Parathyroid adenoma (tissue), 2 donors: ENCODE measurements around the gene BSCL2.
"Not testable (repeated sequence)": the region's sequence is repeated elsewhere in the genome, so short reads cannot be mapped to it uniquely, and the experiment has no call there.

ENCODE experiments used
- H2AFZ ChIP-seq: fragments of 300-600 bp; sonication (generic); one replicate; pipeline ENCODE4 v1.7.0; 2017; ENCODE audit warnings: antibody characterized with exemption, mild to moderate bottlenecking
- H3K27ac ChIP-seq: fragments of 300-600 bp; sonication (generic); one replicate; pipeline ENCODE4 v1.7.0; 2017
- H3K27me3 ChIP-seq: fragments of 300-600 bp; sonication (generic); one replicate; pipeline ENCODE4 v1.7.0; 2017; ENCODE audit warnings: low read length; ENCODE audit not compliant: control insufficient read depth, insufficient read depth
- H3K36me3 ChIP-seq: fragments of 300-600 bp; sonication (generic); one replicate; pipeline ENCODE4 v1.7.0; 2017; ENCODE audit warnings: low read length; ENCODE audit not compliant: control insufficient read depth, insufficient read depth
- H3K4me1 ChIP-seq: fragments of 300-600 bp; sonication (generic); one replicate; pipeline ENCODE4 v1.7.0; 2017; ENCODE audit warnings: control low read depth
- H3K4me2 ChIP-seq: fragments of 300-600 bp; sonication (generic); one replicate; pipeline ENCODE4 v1.7.0; 2017; ENCODE audit warnings: low read length
- H3K4me3 ChIP-seq: fragments of 300-600 bp; sonication (generic); one replicate; pipeline ENCODE4 v1.7.0; 2017; ENCODE audit warnings: low read depth, low read length
- H3K79me2 ChIP-seq: fragments of 300-600 bp; sonication (generic); one replicate; pipeline ENCODE4 v1.7.0; 2017; ENCODE audit warnings: control low read depth
- H3K9ac ChIP-seq: fragments of 300-600 bp; sonication (generic); one replicate; pipeline ENCODE4 v1.7.0; 2017; ENCODE audit warnings: mild to moderate bottlenecking
- H3K9me3 ChIP-seq: fragments of 300-600 bp; sonication (generic); one replicate; pipeline ENCODE4 v1.7.0; 2017; ENCODE audit warnings: low read length; ENCODE audit not compliant: control insufficient read depth
- TF ChIP-seq, protein P1 (sequence below): fragments of 300-600 bp; sonication (generic); IDR thresholded peaks from one replicate; pipeline ENCODE4 v1.7.0; 2017; ENCODE audit warnings: antibody characterized with exemption, mild to moderate bottlenecking
- donor health status: primary hyperparathyroidism.

BSCL2 gene

DNA sequence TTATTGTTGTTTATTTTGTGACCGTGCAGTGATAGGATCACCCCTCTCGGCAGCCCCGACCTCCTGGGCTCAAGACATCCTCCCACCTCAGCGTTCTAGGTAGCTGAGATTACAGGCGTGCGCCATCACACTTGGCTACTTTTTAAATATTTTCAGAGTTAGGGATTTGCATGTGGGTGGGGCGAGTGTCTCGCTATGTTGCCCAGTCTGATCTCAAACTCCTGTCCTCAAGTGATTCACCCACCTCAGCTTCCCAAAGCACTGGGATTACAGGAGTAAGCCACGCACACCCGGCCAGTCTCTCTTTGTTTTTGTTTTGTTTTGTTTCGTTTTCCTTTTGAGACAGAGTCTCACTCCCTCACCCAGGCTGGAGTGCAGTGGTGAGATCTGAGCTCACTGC is 52.9 kb downstream of the BSCL2 start:
- no peaks in the 10 kb centered on the region for H3K27me3 ChIP-seq
- no peaks in the 10 kb centered on the region for H3K4me1 ChIP-seq
- H3K9me3 ChIP-seq, result no peaks in the 10 kb centered on the region
- H3K4me3 ChIP-seq, result no peak overlapping the region
- no peak overlapping the region for H3K4me2 ChIP-seq
- TF ChIP-seq, protein P1, sequence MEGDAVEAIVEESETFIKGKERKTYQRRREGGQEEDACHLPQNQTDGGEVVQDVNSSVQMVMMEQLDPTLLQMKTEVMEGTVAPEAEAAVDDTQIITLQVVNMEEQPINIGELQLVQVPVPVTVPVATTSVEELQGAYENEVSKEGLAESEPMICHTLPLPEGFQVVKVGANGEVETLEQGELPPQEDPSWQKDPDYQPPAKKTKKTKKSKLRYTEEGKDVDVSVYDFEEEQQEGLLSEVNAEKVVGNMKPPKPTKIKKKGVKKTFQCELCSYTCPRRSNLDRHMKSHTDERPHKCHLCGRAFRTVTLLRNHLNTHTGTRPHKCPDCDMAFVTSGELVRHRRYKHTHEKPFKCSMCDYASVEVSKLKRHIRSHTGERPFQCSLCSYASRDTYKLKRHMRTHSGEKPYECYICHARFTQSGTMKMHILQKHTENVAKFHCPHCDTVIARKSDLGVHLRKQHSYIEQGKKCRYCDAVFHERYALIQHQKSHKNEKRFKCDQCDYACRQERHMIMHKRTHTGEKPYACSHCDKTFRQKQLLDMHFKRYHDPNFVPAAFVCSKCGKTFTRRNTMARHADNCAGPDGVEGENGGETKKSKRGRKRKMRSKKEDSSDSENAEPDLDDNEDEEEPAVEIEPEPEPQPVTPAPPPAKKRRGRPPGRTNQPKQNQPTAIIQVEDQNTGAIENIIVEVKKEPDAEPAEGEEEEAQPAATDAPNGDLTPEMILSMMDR, result no peak
- no peak overlapping the region for H3K9ac ChIP-seq
- no peak overlapping the region for H3K27ac ChIP-seq
- peaks cover 4% of the 10 kb centered on the region for H3K79me2 ChIP-seq
- H2AFZ ChIP-seq, result no peak overlapping the region
- no peaks in the 10 kb centered on the region for H3K36me3 ChIP-seq

DNA sequence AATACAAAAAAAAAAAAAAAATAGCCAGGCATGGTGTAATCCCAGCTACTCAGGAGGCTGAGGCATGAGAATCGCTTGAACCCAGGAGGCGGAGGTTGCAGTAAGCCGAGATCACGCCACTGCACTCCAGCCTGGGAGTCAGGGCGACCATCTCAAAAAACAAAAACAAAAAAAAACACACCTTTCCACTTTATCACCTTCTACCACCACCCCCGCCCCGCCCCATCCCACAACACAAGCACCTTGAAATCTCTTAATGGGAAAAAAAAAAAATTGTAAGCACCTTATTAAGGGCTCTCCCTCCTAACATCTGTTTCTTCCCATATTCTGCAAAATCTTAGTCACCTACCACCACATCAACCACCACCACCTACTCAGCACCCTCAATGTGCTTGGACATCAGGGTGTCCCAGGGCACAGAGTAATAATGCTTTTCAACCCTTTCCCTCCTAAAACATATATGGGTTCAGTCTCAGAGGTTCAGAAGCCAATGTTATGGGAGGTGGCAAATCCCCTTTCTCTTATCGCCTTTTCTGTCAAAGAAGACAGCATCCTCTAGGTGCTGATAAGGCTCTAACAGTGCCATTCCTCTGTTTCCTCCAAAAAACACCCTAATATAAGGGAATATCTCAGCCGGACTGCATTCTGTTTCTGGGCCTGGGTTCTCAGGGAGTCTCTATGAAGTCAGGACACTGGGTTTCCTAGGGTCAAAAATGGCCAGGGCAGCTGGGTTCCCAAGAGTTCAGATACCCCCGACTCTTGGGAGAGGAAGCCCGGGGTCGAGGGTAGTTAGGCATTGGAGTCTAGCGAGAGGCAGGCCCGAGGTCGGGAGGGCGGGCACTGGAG is 54.8 kb downstream of the BSCL2 start:
- no peaks in the 10 kb centered on the region for H3K36me3 ChIP-seq
- no peaks in the 10 kb centered on the region for H3K9me3 ChIP-seq
- H3K27ac ChIP-seq, result peak overlapping the region; percentile 66
- H3K4me2 ChIP-seq, result peak overlapping the region; percentile 78
- H3K9ac ChIP-seq, result peak overlapping the region; percentile 31
- peak overlapping the region; percentile 88 for H2AFZ ChIP-seq
- no peaks in the 10 kb centered on the region for H3K4me1 ChIP-seq
- H3K4me3 ChIP-seq, result peak overlapping the region; percentile 88
- no peaks in the 10 kb centered on the region for H3K27me3 ChIP-seq
- H3K79me2 ChIP-seq, result peaks cover 4% of the 10 kb centered on the region
- TF ChIP-seq, protein P1, result no peak

DNA sequence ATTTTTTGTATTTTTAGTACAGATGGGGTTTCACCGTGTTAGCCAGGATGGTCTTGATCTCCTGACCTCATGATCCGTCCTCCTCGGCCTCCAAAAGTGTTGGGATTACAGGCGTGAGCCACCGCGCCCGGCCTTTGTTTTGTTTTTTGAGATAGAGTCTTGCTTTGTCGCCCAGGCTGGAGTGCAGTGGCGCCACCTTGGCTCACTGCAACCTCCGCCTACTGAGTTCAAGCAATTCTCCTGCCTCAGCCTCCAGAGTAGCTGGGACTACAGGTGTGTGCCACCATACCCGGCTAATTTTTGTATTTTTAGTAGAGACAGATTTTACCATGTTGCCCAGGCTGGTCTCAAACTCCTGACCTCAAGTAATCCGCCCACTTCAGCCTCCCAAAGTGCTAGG is 56.9 kb downstream of the BSCL2 start:
- not testable (repeated sequence) for H3K79me2 ChIP-seq, H3K9ac ChIP-seq, H3K36me3 ChIP-seq, H3K4me3 ChIP-seq, H3K4me2 ChIP-seq, H2AFZ ChIP-seq, H3K9me3 ChIP-seq, H3K27ac ChIP-seq, H3K4me1 ChIP-seq, H3K27me3 ChIP-seq

DNA sequence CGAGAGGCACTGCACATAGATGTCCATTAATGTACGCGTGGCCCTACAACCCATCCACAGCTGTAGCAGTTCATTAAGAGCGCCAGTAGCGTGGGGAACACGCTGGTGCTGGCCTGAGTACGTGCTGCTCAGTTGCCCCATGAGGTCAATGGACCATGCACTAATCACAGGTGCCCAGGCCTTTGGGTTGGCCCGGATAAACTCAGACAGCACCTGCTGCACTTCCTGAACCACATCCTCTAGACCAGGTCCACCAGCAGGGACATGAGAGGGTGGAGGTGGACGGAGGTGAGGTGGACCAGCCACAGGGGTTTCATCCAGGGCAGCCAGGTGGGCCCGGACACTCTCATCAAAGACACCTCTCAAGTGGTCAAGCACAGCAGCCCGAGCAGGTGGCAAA is 57.7 kb downstream of the BSCL2 start:
- TF ChIP-seq, protein P1, result no peak
- no peak overlapping the region for H2AFZ ChIP-seq
- H3K27ac ChIP-seq, result no peak overlapping the region
- no peak overlapping the region for H3K9ac ChIP-seq
- no peak overlapping the region for H3K4me2 ChIP-seq
- peaks cover 8% of the 10 kb centered on the region for H3K79me2 ChIP-seq
- no peak overlapping the region for H3K4me3 ChIP-seq
- no peaks in the 10 kb centered on the region for H3K36me3 ChIP-seq
- no peaks in the 10 kb centered on the region for H3K9me3 ChIP-seq
- H3K27me3 ChIP-seq, result no peaks in the 10 kb centered on the region
- peaks cover 3% of the 10 kb centered on the region for H3K4me1 ChIP-seq

DNA sequence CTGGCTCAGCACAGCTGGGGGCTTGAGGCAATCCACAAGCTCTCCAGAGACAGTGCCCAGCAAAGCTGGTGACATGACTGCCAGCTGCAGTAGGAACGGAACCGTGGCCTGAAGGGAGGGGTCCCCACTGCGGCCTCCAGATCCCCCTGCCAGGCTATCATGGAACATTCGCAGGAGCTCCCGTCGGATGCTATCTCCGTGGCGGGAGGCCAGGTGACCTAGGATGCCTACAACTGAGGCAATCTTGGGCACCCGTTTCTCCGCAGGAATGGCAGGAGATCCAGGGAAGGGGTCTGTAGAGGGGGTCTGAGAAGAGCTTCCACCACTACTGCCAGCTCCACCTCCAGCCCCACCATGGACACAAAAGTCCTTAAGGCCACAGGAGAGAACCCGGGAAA is 58.3 kb downstream of the BSCL2 start:
- Histone ChIP-seq H3K9ac (no peak overlapping the region), H3K4me3 (no peak overlapping the region), H3K27me3 (no peaks in the 10 kb centered on the region), H3K36me3 (no peaks in the 10 kb centered on the region), H3K79me2 (peaks cover 13% of the 10 kb centered on the region), H3K9me3 (no peaks in the 10 kb centered on the region), H3K4me1 (peaks cover 3% of the 10 kb centered on the region), H3K27ac (no peak overlapping the region), H3K4me2 (no peak overlapping the region), H2AFZ (no peak overlapping the region)
- TF ChIP-seq, protein P1, result no peak
